Muscle of leg (tissue), 11 donors: Measurements from ENCODE around the gene CMSS1. TPM values are rescaled to one million over a fixed set of nuclear protein-coding genes. Genes with fewer than 3 reads are reported as not detected.
A peak's percentile ranks its signal among the peaks of the same experiment; 100 is the strongest.

Experiments
- DNase-seq: peaks from one replicate; pipeline ENCODE4 v3.0.0; 2013
- H3K27ac ChIP-seq: one replicate; pipeline ENCODE4 v1.5.1; 2013; ENCODE audit warnings: mild to moderate bottlenecking, low read length, control low read depth
- H3K27me3 ChIP-seq: one replicate; pipeline ENCODE4 v1.6.1; 2013; ENCODE audit warnings: low read length; ENCODE audit not compliant: control insufficient read depth, insufficient read depth
- H3K36me3 ChIP-seq: one replicate; pipeline ENCODE4 v1.6.1; 2013; ENCODE audit warnings: low read length; ENCODE audit not compliant: control insufficient read depth, insufficient read depth
- H3K4me1 ChIP-seq: one replicate; pipeline ENCODE4 v1.6.1; 2013; ENCODE audit warnings: low read length; ENCODE audit not compliant: control insufficient read depth, insufficient read depth
- H3K4me3 ChIP-seq: one replicate; pipeline ENCODE4 v1.5.1; 2013; ENCODE audit warnings: low read length, control low read depth
- H3K9me3 ChIP-seq: replicated peaks from 2 replicates; pipeline ENCODE4 v1.6.1; 2013; ENCODE audit warnings: low read depth, low read length; ENCODE audit not compliant: control insufficient read depth
- WGBS: methylation state at CpG from one replicate; pipeline ENCODE4 v1.1.5; 2013; ENCODE audit warnings: missing lambda C conversion rate; ENCODE audit not compliant: insufficient coverage; 5-methylcytosine and 5-hydroxymethylcytosine counted together
- polyA plus RNA-seq, 8 donors: library from polyadenylated mRNA; unstranded; fragments of 120-200 nt; gene quantifications; one replicate each; pipeline versions ENCODE4 v1.2.1 to v1.2.3, GENCODE V29; 2013; ENCODE audit warnings: inconsistent platforms in 1 of 8, low replicate concordance in 1 of 8; ENCODE audit not compliant: insufficient read length in 8 of 8, insufficient read depth in 1 of 8
- total RNA-seq: library from RNA; stranded (reverse); fragments of 120-200 nt; gene quantifications from one replicate; pipeline ENCODE4 v1.2.4, GENCODE V29; 2013

Gene CMSS1
- total and polyA plus RNA-seq, 9 donors, result 23.8 to 35.0 (median 29.0) TPM

DNA sequence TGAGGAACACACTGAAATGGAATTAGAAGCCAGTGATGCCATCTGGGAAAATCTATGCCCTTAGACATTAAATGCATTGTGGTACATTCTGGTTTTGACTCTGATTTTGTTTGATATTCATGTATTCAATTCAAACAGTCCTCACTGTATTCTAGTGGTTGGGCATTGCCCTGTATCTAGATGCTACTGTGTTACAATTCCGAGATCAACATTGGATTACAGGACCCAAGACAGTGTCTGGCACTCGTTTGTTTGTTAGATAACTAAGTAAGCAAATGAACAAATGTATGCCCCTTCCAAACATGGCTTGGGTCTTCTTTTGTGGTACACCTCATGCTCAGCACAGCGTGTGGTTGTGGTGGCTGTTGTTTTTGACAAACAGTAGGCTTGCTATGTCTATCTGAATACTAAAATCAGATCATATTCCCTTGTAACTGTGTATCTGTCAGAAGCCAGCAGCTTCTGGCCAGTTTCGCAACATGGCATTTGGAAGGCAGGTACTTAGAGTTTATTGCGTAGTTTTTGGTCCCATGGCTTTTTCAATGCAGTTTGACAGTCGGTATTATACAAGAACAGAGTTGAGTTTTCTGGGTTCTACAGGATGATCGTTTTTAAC, 290.9 kb downstream of the CMSS1 start:
- Histone ChIP-seq H3K36me3 (no peaks in the 10 kb centered on the region), H3K27me3 (no peaks in the 10 kb centered on the region), H3K27ac (no peak overlapping the region), H3K9me3 (no peaks in the 10 kb centered on the region), H3K4me3 (no peak overlapping the region), H3K4me1 (peaks cover 16% of the 10 kb centered on the region)
- DNase-seq, result no peak
- 100% methylated on average over 1 of the region's 7 CpGs for WGBS

DNA sequence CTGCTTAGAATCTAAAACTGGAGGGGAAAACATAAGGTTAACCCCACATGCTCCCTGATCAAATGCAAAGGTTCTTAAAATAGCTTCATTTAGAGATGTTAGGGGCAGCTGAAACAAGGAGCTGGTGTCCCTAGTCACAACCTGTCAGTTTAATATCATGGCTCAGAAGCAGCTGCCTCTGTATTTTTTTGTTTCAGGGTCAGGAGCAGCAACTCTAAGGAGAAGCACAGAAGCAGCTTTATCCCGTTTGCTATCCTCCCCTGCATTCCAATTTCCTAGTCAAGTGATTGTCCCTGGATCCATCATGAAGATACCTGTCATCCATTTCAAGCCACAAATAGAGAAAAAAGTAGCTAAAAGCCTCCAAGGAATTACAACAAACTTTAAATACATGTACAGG, 292.5 kb downstream of the CMSS1 start:
- Histone ChIP-seq H3K4me3 (no peak overlapping the region), H3K36me3 (no peaks in the 10 kb centered on the region), H3K9me3 (no peaks in the 10 kb centered on the region), H3K27ac (peak overlapping the region; percentile 59), H3K27me3 (no peaks in the 10 kb centered on the region), H3K4me1 (peaks cover 14% of the 10 kb centered on the region)
- WGBS, result no CpG with 5 or more reads among the region's 1 CpG
- DNase-seq, result peak; percentile 50

DNA sequence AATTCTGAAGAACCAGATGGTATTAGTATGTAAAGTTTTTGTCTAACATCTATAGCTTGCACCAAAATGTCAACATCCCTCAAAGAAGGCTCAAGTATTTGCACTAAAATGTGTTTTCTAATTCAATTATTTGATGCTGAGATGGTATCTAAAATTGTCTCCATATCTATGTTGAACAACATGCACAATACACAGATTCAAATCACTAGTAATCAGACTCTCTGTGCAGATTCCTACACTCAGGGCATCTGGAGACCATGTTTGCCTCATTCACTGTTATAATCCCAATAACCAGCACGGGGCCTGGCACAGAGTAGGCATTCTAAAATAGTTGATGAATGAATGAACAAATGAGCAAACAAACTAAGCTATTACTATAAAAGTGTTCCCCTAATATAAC, 294.1 kb downstream of the CMSS1 start:
- no peak for DNase-seq
- Histone ChIP-seq H3K27ac (no peak overlapping the region), H3K9me3 (no peaks in the 10 kb centered on the region), H3K4me1 (peaks cover 7% of the 10 kb centered on the region), H3K27me3 (no peaks in the 10 kb centered on the region), H3K4me3 (peak overlapping the region; percentile 24), H3K36me3 (no peaks in the 10 kb centered on the region)
- WGBS, result no CpG with 5 or more reads among the region's 1 CpG

DNA sequence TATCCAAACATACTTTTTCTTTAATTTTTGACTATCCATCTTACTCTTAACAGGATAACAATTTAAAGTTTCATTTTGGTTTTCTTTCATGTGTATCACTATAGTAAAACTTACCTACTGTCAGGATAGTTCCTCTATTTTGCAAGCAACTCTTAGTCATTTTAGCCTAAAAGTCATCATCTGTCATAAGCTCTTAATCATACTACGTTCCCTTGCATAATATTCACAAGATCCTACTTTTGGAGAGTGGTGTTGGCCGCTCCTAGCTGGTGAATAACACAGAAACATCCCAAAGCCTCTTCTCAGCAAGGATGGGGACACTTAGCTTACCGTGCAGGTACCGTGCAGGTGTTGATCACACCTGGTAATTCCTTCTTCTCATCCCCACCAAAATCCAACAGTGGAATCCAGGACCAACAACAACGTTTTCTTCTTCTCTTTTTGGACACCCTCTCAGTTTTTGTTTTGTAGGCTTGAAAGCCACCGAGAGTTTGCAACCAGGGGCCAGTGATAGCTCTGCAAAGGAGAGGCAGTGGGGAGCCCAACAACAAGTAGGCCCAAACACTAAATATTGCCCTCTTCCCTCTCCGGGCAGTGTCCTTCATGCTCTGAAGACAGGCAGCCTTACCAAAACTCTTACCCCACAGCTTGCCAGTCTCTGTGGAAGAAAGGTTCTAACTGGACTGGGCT, 296.2 kb downstream of the CMSS1 start:
- H3K9me3 ChIP-seq, result no peaks in the 10 kb centered on the region

DNA sequence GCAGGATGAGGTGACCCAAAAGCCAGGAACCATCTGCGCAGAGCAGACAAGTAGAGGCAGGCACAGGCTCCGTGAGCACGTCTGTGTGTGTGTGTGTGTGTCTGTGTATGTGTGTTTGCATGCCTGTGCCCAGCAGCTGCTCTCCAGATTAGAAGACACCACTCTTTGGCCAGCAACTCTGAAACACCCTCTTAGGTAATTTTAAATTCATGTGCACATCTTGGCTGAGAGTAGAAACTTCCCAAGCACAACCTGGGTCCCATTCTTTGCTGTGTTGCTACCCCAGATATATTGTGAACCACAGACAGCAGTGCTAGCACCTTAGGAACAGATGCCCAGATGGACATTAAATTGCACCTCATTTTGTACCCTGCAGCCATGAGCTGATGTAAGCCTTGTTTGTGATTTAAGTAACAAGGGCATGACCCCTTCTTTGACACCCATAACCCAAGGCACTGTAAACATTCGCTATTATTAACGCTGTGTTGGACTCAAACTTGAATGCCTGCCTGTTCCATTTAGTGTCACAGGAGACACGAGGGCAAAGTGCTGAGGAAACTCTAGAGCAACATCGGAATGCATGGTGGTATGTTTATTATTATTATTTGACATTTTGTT, 296.9 kb downstream of the CMSS1 start, which contains the start of gene FILIP1L:
TSS of gene FILIP1L (minus strand) at position 89 of the 618 bp plus-strand sequence.
- H3K36me3 ChIP-seq, result no peaks in the 10 kb centered on the region
- H3K4me1 ChIP-seq, result peaks cover 9% of the 10 kb centered on the region
- H3K4me3 ChIP-seq, result peak within 1 kb of the TSS; percentile 24
- peak; percentile 61 for DNase-seq
- H3K27me3 ChIP-seq, result no peaks in the 10 kb centered on the region
- no peaks in the 10 kb centered on the region for H3K9me3 ChIP-seq
- H3K27ac ChIP-seq, result peak within 1 kb of the TSS; percentile 62
- WGBS, result no CpG with 5 or more reads among the region's 7 CpGs

More for the DNA sequence above, 296.2 kb downstream of the CMSS1 start:
- H3K4me1 ChIP-seq, result peaks cover 6% of the 10 kb centered on the region
- 94% methylated on average over 3 of the region's 7 CpGs for WGBS
- peak overlapping the region; percentile 62 for H3K27ac ChIP-seq
- no peak for DNase-seq
- H3K27me3 ChIP-seq, result no peaks in the 10 kb centered on the region
- peak overlapping the region; percentile 24 for H3K4me3 ChIP-seq
- no peaks in the 10 kb centered on the region for H3K36me3 ChIP-seq

DNA sequence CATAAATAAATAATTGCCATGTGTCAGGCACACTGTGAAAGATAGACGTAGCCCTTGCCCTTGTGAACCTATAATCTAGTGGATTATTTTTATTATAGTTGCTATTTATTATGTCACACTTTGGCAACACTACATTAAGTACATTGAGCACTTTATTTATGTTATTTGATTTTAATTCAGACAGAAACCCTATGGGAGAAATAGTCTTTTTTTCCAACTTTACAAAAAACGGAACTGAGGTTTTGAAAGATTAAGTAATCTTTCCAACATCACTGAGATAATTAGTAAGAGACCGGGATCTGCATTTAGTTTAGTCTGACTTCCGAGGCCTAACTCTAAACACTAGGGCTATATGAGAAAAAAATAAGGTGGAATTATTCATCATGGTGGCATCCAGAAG, 299.4 kb downstream of the CMSS1 start:
- no peaks in the 10 kb centered on the region for H3K36me3 ChIP-seq
- H3K4me1 ChIP-seq, result peaks cover 11% of the 10 kb centered on the region
- H3K4me3 ChIP-seq, result no peak overlapping the region
- no peak overlapping the region for H3K27ac ChIP-seq
- no peaks in the 10 kb centered on the region for H3K9me3 ChIP-seq
- H3K27me3 ChIP-seq, result no peaks in the 10 kb centered on the region
- WGBS, result no CpG with 5 or more reads among the region's 4 CpGs
- peak; percentile 73 for DNase-seq

DNA sequence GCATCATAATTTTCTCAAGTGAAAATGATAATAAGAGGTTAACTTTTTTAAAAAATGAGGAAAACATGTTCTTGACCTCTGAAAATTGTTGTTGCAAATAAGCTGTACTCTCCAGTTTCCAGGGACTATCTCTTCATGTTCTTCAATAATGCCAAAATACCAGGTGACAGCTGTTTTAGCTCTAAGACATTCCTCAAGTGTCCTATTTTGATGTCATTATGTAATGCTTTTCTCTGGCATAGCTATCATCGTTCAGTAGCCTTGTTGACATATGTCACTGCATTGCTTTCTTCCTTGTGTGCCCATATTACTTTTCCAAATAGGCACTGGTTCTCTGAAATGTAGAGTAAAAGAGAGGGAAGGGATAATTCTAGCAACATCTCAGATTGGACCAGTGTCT, 302.4 kb downstream of the CMSS1 start:
- no peak overlapping the region for H3K4me3 ChIP-seq
- peak; percentile 89 for DNase-seq
- WGBS, result no CpG with 5 or more reads among the region's 1 CpG

DNA sequence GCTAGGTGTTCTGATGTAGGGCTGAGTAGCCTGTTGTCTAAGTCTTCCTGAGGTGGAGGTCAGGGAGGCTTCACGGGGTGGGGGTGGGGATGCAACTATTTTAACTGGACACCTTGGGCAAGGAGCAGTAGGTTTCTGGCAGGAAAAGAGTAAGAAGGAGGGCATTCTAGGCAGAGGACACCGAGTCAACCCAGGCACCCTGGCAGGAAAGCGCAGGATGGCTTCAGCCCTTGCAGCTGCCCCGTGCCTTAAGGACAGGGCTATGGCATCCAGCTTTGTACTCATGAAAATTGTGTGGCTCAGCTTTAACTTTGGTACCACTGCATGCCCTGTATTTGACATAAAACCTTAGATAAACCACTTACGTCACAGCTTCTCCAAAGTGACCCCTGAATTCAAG, 303.0 kb downstream of the CMSS1 start:
- Histone ChIP-seq H3K27me3 (no peaks in the 10 kb centered on the region), H3K27ac (no peak overlapping the region), H3K36me3 (no peaks in the 10 kb centered on the region), H3K4me1 (peaks cover 29% of the 10 kb centered on the region), H3K9me3 (no peaks in the 10 kb centered on the region), H3K4me3 (no peak overlapping the region)
- no peak for DNase-seq
- WGBS, result 100% methylated on average over 5 of the region's 5 CpGs

More for the DNA sequence above, 302.4 kb downstream of the CMSS1 start:
- Histone ChIP-seq H3K36me3 (no peaks in the 10 kb centered on the region), H3K27me3 (no peaks in the 10 kb centered on the region), H3K4me1 (peaks cover 23% of the 10 kb centered on the region), H3K9me3 (no peaks in the 10 kb centered on the region), H3K27ac (peak overlapping the region; percentile 66)

DNA sequence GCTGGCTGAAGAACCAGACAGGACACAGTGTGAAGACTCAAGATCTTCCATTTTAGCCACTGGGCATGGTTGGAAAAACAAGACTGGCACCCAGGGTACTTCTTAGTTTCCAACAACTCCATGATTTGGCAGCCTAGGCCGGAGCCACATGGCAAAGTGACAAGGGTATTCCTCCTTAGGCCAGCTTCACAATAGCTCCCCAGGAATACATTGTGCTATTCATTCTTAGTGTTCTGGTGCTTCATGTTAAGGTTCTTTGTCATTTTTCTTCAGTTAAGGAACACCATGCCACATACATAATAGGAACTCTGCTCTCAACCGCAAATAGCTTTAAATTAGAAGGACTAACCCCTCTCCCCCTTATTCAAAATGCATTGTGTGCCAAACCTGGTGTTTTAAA, 304.7 kb downstream of the CMSS1 start:
- Histone ChIP-seq H3K36me3 (no peaks in the 10 kb centered on the region), H3K4me1 (peaks cover 31% of the 10 kb centered on the region), H3K9me3 (no peaks in the 10 kb centered on the region), H3K4me3 (no peak overlapping the region), H3K27ac (no peak overlapping the region), H3K27me3 (no peaks in the 10 kb centered on the region)
- no CpG with 5 or more reads among the region's 2 CpGs for WGBS
- DNase-seq, result no peak

DNA sequence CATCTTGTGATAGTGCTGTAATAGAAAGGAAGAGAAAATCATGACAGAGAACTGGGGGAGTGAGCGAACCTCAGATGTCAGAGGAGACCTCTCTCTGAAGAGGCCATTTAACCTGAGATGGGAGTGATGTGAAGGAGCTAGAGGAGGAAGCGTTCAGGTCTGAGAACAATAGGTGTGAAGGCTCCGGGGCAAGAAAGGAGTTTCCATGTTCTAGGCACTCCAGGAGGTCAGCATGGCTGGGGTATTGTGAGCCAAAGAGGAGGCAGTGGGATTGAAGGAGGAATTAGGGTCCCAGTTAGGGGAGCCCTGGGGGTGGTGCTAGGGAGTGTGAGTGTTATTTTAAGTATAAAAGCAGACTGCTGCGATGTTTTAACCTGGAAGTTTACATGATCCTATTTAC, 305.4 kb downstream of the CMSS1 start:
- 94% methylated on average over 4 of the region's 4 CpGs for whole genome bisulfite sequencing
- H3K27ac ChIP-seq, result peak overlapping the region; percentile 56
- no peaks in the 10 kb centered on the region for H3K27me3 ChIP-seq
- no peaks in the 10 kb centered on the region for H3K9me3 ChIP-seq
- no peak for DNase-seq
- H3K36me3 ChIP-seq, result no peaks in the 10 kb centered on the region
- H3K4me1 ChIP-seq, result peaks cover 34% of the 10 kb centered on the region
- no peak overlapping the region for H3K4me3 ChIP-seq
